HEK293 (cell line): ENCODE data around the gene THEM4.
"Not testable (repeated sequence)": the region's sequence is repeated elsewhere in the genome, so short reads cannot be mapped to it uniquely, and the experiment has no call there.

Source experiments
- CTCF ChIA-PET: fragments of 350-600 bp; formaldehyde crosslinking; extraction: SDS; loops from one replicate; lab custom pipeline; 2021; ENCODE audit warnings: antibody characterized with exemption; lab: Yijun Ruan, JAX
- POLR2A ChIA-PET: fragments of 300-600 bp; formaldehyde crosslinking; extraction: SDS; loops from one replicate; lab custom pipeline; 2020; ENCODE audit warnings: antibody characterized with exemption, inconsistent platforms; lab: Yijun Ruan, JAX
- H3K27ac ChIP-seq: fragments of 200-500 bp; sonication (Bioruptor generic); 2 replicates; pipeline ENCODE4 v1.5.1; 2014; ENCODE audit warnings: low read depth, low read length, control low read depth, inconsistent platforms; ENCODE audit errors: extremely low read depth
- H3K36me3 ChIP-seq, 2 experiments: fragments of 200-500 bp in 1 of 2; sonication (Bioruptor generic) in 1 of 2; 1 replicate in 1 of 2; 2 replicates in 1 of 2; pipeline ENCODE4 v1.5.1; 2014 to 2017; ENCODE audit warnings: inconsistent platforms in 2 of 2, low read length in 2 of 2; ENCODE audit not compliant: control insufficient read depth in 2 of 2, insufficient read depth in 1 of 2
- H3K4me1 ChIP-seq: fragments of 200-500 bp; sonication (Bioruptor generic); 2 replicates; pipeline ENCODE4 v1.5.1; 2014; ENCODE audit warnings: mild to moderate bottlenecking, low read length, inconsistent platforms; ENCODE audit not compliant: control insufficient read depth, insufficient read depth
- H3K4me3 ChIP-seq: 2 replicates; pipeline ENCODE4 v1.5.1; 2011; ENCODE audit warnings: low read depth, mild to moderate bottlenecking, control low read depth, low read length, moderate library complexity
- H3K9me3 ChIP-seq: fragments of 200-500 bp; sonication (Bioruptor generic); 2 replicates; pipeline ENCODE4 v1.5.1; 2014; ENCODE audit warnings: low read depth, low read length, inconsistent platforms; ENCODE audit not compliant: control insufficient read depth, insufficient read depth
- GLI2 ChIP-seq: fragments of 450-650 bp; formaldehyde crosslinking; IDR thresholded peaks from 2 replicates; pipeline ENCODE4; 2017; ENCODE audit warnings: missing biosample characterization, missing genetic modification characterization, low read depth, borderline replicate concordance
- MZF1 ChIP-seq: fragments of 450-650 bp; formaldehyde crosslinking; IDR thresholded peaks from 2 replicates; pipeline ENCODE4 v1.5.1; 2017; ENCODE audit warnings: missing biosample characterization, missing genetic modification characterization, borderline replicate concordance
- PRDM1 ChIP-seq: fragments of 450-650 bp; formaldehyde crosslinking; IDR thresholded peaks from 2 replicates; pipeline ENCODE4; 2016; ENCODE audit warnings: missing biosample characterization, missing genetic modification characterization
- ZFP3 ChIP-seq: fragments of 450-650 bp; formaldehyde crosslinking; IDR thresholded peaks from 2 replicates; pipeline ENCODE4 v1.5.1; 2016; ENCODE audit warnings: low read depth, missing biosample characterization, missing genetic modification characterization
- ZNF155 ChIP-seq: fragments of 450-650 bp; formaldehyde crosslinking; IDR thresholded peaks from 2 replicates; pipeline ENCODE4 v1.5.1; 2016; ENCODE audit warnings: missing biosample characterization, missing genetic modification characterization
- ZNF214 ChIP-seq: fragments of 450-650 bp; formaldehyde crosslinking; IDR thresholded peaks from 2 replicates; pipeline ENCODE4 v1.5.1; 2017; ENCODE audit warnings: missing biosample characterization, mild to moderate bottlenecking, missing genetic modification characterization, borderline replicate concordance
- ZNF24 ChIP-seq: fragments of 450-650 bp; formaldehyde crosslinking; IDR thresholded peaks from 2 replicates; pipeline ENCODE4 v1.5.1; 2016; ENCODE audit warnings: missing biosample characterization, missing genetic modification characterization
- ZNF274 ChIP-seq, 2 experiments: fragments of 200-500 bp in 1 of 2; fragments of 450-650 bp in 1 of 2; sonication (Bioruptor generic) in 1 of 2; formaldehyde crosslinking in 1 of 2; IDR thresholded peaks; 2 replicates each; pipeline versions ENCODE4 v1.5.1 to v1.6.1; 2014 to 2016; ENCODE audit warnings: borderline replicate concordance in 1 of 2, inconsistent platforms in 1 of 2, low read length in 1 of 2, missing biosample characterization in 1 of 2, missing genetic modification characterization in 1 of 2
- ZNF292 ChIP-seq: fragments of 450-650 bp; formaldehyde crosslinking; IDR thresholded peaks from 2 replicates; pipeline ENCODE4 v1.5.1; 2016; ENCODE audit warnings: low read depth, missing biosample characterization, missing genetic modification characterization, borderline replicate concordance
- ZNF302 ChIP-seq: fragments of 450-650 bp; formaldehyde crosslinking; IDR thresholded peaks from 2 replicates; pipeline ENCODE4 v1.5.1; 2016; ENCODE audit warnings: missing biosample characterization, missing genetic modification characterization, low read depth
- ZNF37A ChIP-seq: fragments of 450-650 bp; IDR thresholded peaks from 2 replicates; pipeline ENCODE4 v1.5.1; 2018; ENCODE audit warnings: missing biosample characterization, missing genetic modification characterization
- ZNF514 ChIP-seq: fragments of 450-650 bp; formaldehyde crosslinking; IDR thresholded peaks from 2 replicates; pipeline ENCODE4 v1.5.1; 2016; ENCODE audit warnings: missing biosample characterization, missing genetic modification characterization
- ZNF585B ChIP-seq: fragments of 450-650 bp; formaldehyde crosslinking; IDR thresholded peaks from 2 replicates; pipeline ENCODE4 v1.5.1; 2016; ENCODE audit warnings: missing biosample characterization, missing genetic modification characterization
- ZNF600 ChIP-seq: fragments of 450-650 bp; formaldehyde crosslinking; IDR thresholded peaks from 2 replicates; pipeline ENCODE4 v1.5.1; 2016; ENCODE audit warnings: missing biosample characterization, missing genetic modification characterization
- ZNF621 ChIP-seq: fragments of 450-650 bp; formaldehyde crosslinking; IDR thresholded peaks from 2 replicates; pipeline ENCODE4 v1.5.1; 2017; ENCODE audit warnings: missing biosample characterization, missing genetic modification characterization
- ZNF658 ChIP-seq: fragments of 450-650 bp; formaldehyde crosslinking; IDR thresholded peaks from 2 replicates; pipeline ENCODE4; 2016; ENCODE audit warnings: missing biosample characterization, missing genetic modification characterization
- ZNF664 ChIP-seq: fragments of 450-650 bp; formaldehyde crosslinking; IDR thresholded peaks from 2 replicates; pipeline ENCODE4 v1.5.1; 2016; ENCODE audit warnings: missing biosample characterization, missing genetic modification characterization
- ZNF677 ChIP-seq: fragments of 450-650 bp; IDR thresholded peaks from 2 replicates; pipeline ENCODE4 v1.5.0; 2018; ENCODE audit warnings: missing biosample characterization, mild to moderate bottlenecking, missing genetic modification characterization, moderate library complexity
- ZNF701 ChIP-seq: fragments of 450-650 bp; formaldehyde crosslinking; IDR thresholded peaks from 2 replicates; pipeline ENCODE4 v1.5.1; 2016; ENCODE audit warnings: missing biosample characterization, missing genetic modification characterization
- ZNF777 ChIP-seq: fragments of 450-650 bp; formaldehyde crosslinking; IDR thresholded peaks from 2 replicates; pipeline ENCODE4 v1.5.1; 2017; ENCODE audit warnings: missing biosample characterization, missing genetic modification characterization, borderline replicate concordance
- ZSCAN23 ChIP-seq: fragments of 450-650 bp; formaldehyde crosslinking; IDR thresholded peaks from 2 replicates; pipeline ENCODE4 v1.5.1; 2016; ENCODE audit warnings: missing biosample characterization, missing genetic modification characterization
- ZSCAN30 ChIP-seq: fragments of 450-650 bp; IDR thresholded peaks from 2 replicates; pipeline ENCODE4 v1.5.1; 2018; ENCODE audit warnings: missing biosample characterization, mild to moderate bottlenecking, missing genetic modification characterization, moderate library complexity
- ZXDB ChIP-seq: fragments of 450-650 bp; formaldehyde crosslinking; IDR thresholded peaks from 2 replicates; pipeline ENCODE4 v1.5.1; 2016; ENCODE audit warnings: missing biosample characterization, missing genetic modification characterization
- TF ChIP-seq, protein P1 (sequence below): fragments of 450-650 bp; formaldehyde crosslinking; IDR thresholded peaks from 2 replicates; pipeline ENCODE4 v1.5.1; 2017; ENCODE audit warnings: missing biosample characterization, missing genetic modification characterization
- TF ChIP-seq, protein P2 (sequence below): IDR thresholded peaks from 2 replicates; pipeline ENCODE4 v1.6.1; 2011; ENCODE audit warnings: mild to moderate bottlenecking, low read depth, low read length, borderline replicate concordance
- TF ChIP-seq, protein P3 (sequence below): fragments of 450-650 bp; formaldehyde crosslinking; IDR thresholded peaks from 2 replicates; pipeline ENCODE4 v1.5.1; 2016; ENCODE audit warnings: missing biosample characterization, missing genetic modification characterization

The THEM4 gene

DNA sequence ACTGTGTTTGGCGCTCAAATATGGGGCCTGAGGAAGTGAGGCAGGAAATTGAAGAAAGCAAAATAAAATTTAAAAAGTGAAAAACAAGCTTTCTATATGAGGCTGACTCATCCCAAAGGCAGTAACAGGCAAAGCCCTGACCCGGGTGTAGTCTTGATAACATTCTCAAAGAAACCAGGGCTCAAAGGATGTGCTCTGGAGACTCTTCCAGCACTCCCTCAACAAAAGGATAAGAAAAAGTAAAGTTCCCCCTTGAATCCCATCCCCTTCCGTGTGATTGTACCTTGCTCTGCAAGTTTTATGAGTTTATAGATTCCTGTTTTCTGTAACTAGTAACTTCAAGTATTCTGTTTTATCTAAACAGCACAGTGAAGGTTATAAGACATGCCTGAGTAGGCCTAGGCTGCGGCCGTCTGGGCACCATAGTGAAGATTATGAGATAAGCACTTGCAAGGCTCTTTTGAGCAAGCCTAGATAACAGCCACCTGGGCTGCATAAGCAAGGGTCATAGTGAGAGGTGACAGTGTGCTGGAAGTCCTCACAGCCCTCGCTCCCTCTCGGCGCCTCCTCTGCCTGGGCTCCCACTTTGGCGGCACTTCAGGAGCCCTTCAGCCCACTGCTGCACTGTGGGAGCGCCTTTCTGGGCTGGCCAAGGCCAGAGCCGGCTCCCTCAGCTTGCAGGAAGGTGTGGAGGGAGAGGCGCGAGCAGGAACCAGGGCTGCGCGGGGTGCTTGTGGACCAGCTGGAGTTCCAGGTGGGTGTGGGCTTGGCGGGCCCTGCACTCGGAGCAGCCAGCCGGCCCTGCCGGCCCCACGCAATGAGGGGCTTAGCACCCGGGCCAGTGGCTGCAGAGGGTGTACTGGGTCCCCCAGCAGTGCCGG, 3.6 kb downstream of the THEM4 start:
- H3K9me3 ChIP-seq, H3K27ac ChIP-seq, H3K4me1 ChIP-seq, H3K4me3 ChIP-seq, POLR2A ChIA-PET: not testable (repeated sequence)
- 0 out of 2 replicates have a peak, but pooled peaks have one; percentile 35 for TF ChIP-seq PRDM1
- H3K36me3 ChIP-seq: peaks cover 0 to 21% of the 10 kb centered on the region in 2 experiments; a peak in 1 of 3 replicates
- CTCF ChIA-PET: interaction anchor here (1.0 kb wide), 1 partner anchor 17 kb away, joined by 4 read pairs; no protein-coding TSS in a partner anchor

DNA sequence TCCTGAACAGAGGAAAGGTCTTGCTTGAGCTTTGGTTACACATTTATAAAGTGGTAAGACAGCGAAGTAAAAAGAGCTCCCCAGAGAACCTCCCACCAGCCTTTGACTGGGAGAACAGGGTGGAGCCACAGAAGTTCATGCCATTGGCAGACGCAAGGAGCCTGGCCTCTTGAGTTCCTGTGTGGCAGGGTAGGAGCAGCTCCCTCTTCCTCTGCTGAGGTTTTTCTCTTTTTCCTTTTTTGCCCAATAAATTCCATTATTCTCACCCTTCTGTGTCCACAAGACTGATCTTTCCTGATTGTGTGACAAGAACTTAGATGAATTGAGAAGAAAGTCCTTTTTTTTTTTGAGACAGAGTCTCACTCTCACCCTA, 4.3 kb downstream of the THEM4 start:
- H3K4me3 ChIP-seq: no peak overlapping the region
- no peak overlapping the region for H3K27ac ChIP-seq
- H3K4me1 ChIP-seq: no peaks in the 10 kb centered on the region
- no peaks in the 10 kb centered on the region; the same call in 1 of the 2 replicates for H3K9me3 ChIP-seq
- CTCF ChIA-PET: interaction anchor here (1.0 to 1.2 kb wide), 2 partner anchors 17 to 23 kb away, joined by 3 to 4 read pairs; no protein-coding TSS in a partner anchor
- TF ChIP-seq, protein P1, sequence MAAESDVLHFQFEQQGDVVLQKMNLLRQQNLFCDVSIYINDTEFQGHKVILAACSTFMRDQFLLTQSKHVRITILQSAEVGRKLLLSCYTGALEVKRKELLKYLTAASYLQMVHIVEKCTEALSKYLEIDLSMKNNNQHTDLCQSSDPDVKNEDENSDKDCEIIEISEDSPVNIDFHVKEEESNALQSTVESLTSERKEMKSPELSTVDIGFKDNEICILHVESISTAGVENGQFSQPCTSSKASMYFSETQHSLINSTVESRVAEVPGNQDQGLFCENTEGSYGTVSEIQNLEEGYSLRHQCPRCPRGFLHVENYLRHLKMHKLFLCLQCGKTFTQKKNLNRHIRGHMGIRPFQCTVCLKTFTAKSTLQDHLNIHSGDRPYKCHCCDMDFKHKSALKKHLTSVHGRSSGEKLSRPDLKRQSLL (tag by site-specific recombination): no peak
- TF ChIP-seq ZNF701 (tag by site-specific recombination) (no peak), ZNF658 (no peak), ZNF677 (tag by site-specific recombination) (no peak), ZSCAN23 (tag by site-specific recombination) (no peak), ZNF621 (no peak), ZNF585B (no peak), ZFP3 (tag by site-specific recombination) (no peak), ZNF777 (tag by site-specific recombination) (no peak), GLI2 (tag by site-specific recombination) (no peak), ZNF214 (no peak), ZNF37A (tag by site-specific recombination) (no peak), ZNF600 (tag by site-specific recombination) (no peak), ZNF514 (tag by site-specific recombination) (no peak), ZSCAN30 (tag by site-specific recombination) (no peak)
- H3K36me3 ChIP-seq: peaks cover 0 to 21% of the 10 kb centered on the region in 2 experiments; a peak in 1 of 3 replicates
- POLR2A ChIA-PET: no interaction called here

DNA sequence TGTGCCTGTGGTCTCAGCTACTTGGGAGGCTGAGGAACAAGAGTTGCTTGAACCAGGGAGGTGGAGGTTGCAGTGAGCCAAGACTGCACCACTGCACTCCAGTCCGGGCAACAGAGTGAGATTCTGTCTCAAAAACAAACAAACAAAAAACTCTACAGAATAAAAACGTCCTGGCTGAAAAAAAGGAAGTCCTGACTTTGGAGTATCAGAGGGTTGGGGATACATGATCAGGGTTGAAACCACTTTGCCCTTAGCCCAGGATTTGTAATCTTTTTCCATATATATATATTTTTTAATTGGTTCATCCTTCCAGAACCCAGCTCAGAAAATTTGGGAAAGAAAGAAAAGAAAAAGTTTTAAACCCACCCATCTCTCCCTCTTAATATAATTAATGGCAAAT, 6.5 kb downstream of the THEM4 start:
- POLR2A ChIA-PET: no interaction called here
- H3K36me3 ChIP-seq: peaks cover 0 to 16% of the 10 kb centered on the region in 2 experiments; a peak in 1 of 3 replicates
- H3K9me3 ChIP-seq: no peaks in the 10 kb centered on the region; the same call in 1 of the 2 replicates

DNA sequence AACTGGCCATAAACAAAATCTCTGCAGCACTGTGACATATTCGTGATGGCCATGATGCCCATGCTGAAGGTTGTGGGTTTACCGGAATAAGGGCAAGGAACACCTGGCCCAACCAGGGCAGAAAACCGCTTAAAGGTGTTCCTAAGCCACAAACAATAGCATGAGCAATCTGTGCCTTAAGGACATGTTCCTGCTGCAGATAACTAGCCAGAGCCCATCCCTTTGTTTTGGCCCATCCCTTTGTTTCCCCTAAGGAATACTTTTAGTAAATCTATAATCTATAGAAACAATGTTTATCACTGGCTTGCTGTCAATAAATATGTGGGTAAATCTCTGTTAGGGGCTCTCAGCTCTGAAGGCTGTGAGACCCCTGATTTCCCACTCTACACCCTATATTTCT, 8.5 kb downstream of the THEM4 start:
- H3K4me1 ChIP-seq, H3K36me3 ChIP-seq, H3K9me3 ChIP-seq, H3K4me3 ChIP-seq, H3K27ac ChIP-seq, POLR2A ChIA-PET: not testable (repeated sequence)
- CTCF ChIA-PET: interaction anchor here (1.3 to 2.7 kb wide), 2 partner anchors 8 to 32 kb away, joined by 6 to 9 read pairs; partner anchors contain the start of gene THEM4

More for the DNA sequence above, 6.5 kb downstream of the THEM4 start:
- Histone ChIP-seq H3K27ac (no peak overlapping the region), H3K4me3 (no peak overlapping the region), H3K4me1 (no peaks in the 10 kb centered on the region; the same call in 1 of the 2 replicates)
- CTCF ChIA-PET: interaction anchor here (0.8 kb wide), 1 partner anchor 65 kb away, joined by 3 read pairs; no protein-coding TSS in a partner anchor
- TF ChIP-seq, protein P2, sequence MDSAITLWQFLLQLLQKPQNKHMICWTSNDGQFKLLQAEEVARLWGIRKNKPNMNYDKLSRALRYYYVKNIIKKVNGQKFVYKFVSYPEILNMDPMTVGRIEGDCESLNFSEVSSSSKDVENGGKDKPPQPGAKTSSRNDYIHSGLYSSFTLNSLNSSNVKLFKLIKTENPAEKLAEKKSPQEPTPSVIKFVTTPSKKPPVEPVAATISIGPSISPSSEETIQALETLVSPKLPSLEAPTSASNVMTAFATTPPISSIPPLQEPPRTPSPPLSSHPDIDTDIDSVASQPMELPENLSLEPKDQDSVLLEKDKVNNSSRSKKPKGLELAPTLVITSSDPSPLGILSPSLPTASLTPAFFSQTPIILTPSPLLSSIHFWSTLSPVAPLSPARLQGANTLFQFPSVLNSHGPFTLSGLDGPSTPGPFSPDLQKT: no peak
- TF ChIP-seq ZNF664 (tag by site-specific recombination): no peak
- no peak for TF ChIP-seq ZXDB (tag by site-specific recombination)
- no peak for TF ChIP-seq ZNF292
- no peak for TF ChIP-seq MZF1 (tag by site-specific recombination)
- TF ChIP-seq, protein P3, sequence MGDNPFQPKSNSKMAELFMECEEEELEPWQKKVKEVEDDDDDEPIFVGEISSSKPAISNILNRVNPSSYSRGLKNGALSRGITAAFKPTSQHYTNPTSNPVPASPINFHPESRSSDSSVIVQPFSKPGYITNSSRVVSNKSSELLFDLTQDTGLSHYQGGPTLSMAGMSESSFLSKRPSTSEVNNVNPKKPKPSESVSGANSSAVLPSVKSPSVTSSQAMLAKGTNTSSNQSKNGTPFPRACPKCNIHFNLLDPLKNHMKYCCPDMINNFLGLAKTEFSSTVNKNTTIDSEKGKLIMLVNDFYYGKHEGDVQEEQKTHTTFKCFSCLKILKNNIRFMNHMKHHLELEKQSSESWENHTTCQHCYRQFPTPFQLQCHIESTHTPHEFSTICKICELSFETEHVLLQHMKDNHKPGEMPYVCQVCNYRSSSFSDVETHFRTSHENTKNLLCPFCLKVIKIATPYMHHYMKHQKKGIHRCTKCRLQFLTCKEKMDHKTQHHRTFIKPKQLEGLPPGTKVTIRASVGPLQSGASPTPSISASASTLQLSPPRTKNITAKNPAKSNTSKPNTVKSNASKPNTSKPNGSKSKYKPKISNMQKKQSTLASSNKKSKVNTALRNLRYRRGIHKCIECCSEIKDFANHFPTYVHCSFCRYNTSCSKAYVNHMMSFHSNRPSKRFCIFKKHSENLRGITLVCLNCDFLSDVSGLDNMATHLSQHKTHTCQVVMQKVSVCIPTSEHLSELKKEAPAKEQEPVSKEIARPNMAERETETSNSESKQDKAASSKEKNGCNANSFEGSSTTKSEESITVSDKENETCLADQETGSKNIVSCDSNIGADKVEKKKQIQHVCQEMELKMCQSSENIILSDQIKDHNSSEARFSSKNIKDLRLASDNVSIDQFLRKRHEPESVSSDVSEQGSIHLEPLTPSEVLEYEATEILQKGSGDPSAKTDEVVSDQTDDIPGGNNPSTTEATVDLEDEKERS (tag by site-specific recombination): no peak
- no peak for TF ChIP-seq ZNF24
- TF ChIP-seq ZNF302: no peak
- TF ChIP-seq ZNF274 (IDR thresholded peaks at IDR 0.05; ENCODE audit: low read length): no peak
- TF ChIP-seq ZNF274 (tag by site-specific recombination; IDR thresholded peaks at IDR 0.05; ENCODE audit: borderline replicate concordance): no peak
- no peak for TF ChIP-seq ZNF155 (tag by site-specific recombination)
